GM10847 (cell line): ENCODE data around the gene ELFN2.

ENCODE experiments used
- POLR2A ChIP-seq: IDR thresholded peaks from 2 replicates; pipeline ENCODE4 v1.6.1; 2011; ENCODE audit not compliant: insufficient read length; ENCODE audit errors: extremely low read depth

Gene ELFN2

GRCh38 chr22:37427135-37427710 is at the start of gene ELFN2:
Gene ELFN2 (minus strand): TSS chr22:37427479. CDS start chr22:37375534, 51,945 bp downstream.
- no peak for TF ChIP-seq POLR2A

GRCh38 chr22:37476389-37477329 is 49.4 kb upstream of the ELFN2 start:
- no peak for TF ChIP-seq POLR2A

- TF ChIP-seq POLR2A: no peak
Observed at GRCh38 chr22:37474447-37475090, 47.3 kb upstream of the ELFN2 start.

- TF ChIP-seq POLR2A: no peak
Observed at GRCh38 chr22:37473437-37473946, 46.2 kb upstream of the ELFN2 start.

- no peak for TF ChIP-seq POLR2A
Observed at GRCh38 chr22:37472418-37473006, 45.2 kb upstream of the ELFN2 start.

GRCh38 chr22:37471727-37472417 is 44.6 kb upstream of the ELFN2 start:
- no peak for TF ChIP-seq POLR2A

- TF ChIP-seq POLR2A: no peak
Observed at GRCh38 chr22:37470087-37470445, 42.8 kb upstream of the ELFN2 start.

- no peak for TF ChIP-seq POLR2A
Observed at GRCh38 chr22:37469416-37470086, 42.3 kb upstream of the ELFN2 start.

GRCh38 chr22:37467391-37467955 is 40.2 kb upstream of the ELFN2 start:
- TF ChIP-seq POLR2A: no peak

- TF ChIP-seq POLR2A: no peak
Observed at GRCh38 chr22:37464181-37464580, 36.9 kb upstream of the ELFN2 start.

- no peak for TF ChIP-seq POLR2A
Observed at GRCh38 chr22:37462983-37463382, 35.7 kb upstream of the ELFN2 start.

- TF ChIP-seq POLR2A: no peak
Observed at GRCh38 chr22:37462436-37462835, 35.2 kb upstream of the ELFN2 start.

- no peak for TF ChIP-seq POLR2A
Observed at GRCh38 chr22:37461961-37462360, 34.7 kb upstream of the ELFN2 start.

GRCh38 chr22:37460684-37461083 is 33.4 kb upstream of the ELFN2 start:
- TF ChIP-seq POLR2A: no peak
